Stimulated activated memory B cell treated with anti-CD40 and anti-IgM and Interleukin-4, amounts not matched to agents 10 μg/mL and 1 μg/mL and 100 μg/mL, for 72 hours (primary cell): ENCODE data around the gene PRRG4.
A peak's percentile ranks its signal among the peaks of the same experiment; 100 is the strongest.
"Not testable (repeated sequence)": the region's sequence is repeated elsewhere in the genome, so short reads cannot be mapped to it uniquely, and the experiment has no call there.

Source experiments
- ATAC-seq: fragments of 150-1000 bp; cut with Tn5 transposase; 2 replicates; pipeline ENCODE4 v1.10.0; 2021
- H3K27ac Mint-ChIP-seq: one replicate; pipeline ENCODE4 v1.8.0; 2022; ENCODE audit warnings: mild to moderate bottlenecking, mixed read lengths
- H3K27me3 Mint-ChIP-seq: one replicate; pipeline ENCODE4 v1.8.0; 2022; ENCODE audit warnings: mixed read lengths
- H3K36me3 Mint-ChIP-seq: one replicate; pipeline ENCODE4 v1.8.0; 2022; ENCODE audit warnings: mixed read lengths
- H3K4me1 Mint-ChIP-seq: one replicate; pipeline ENCODE4 v1.8.0; 2022; ENCODE audit warnings: mixed read lengths
- H3K4me3 Mint-ChIP-seq: one replicate; pipeline ENCODE4 v1.8.0; 2022; ENCODE audit warnings: mild to moderate bottlenecking, moderate library complexity, mixed read lengths
- H3K9me3 Mint-ChIP-seq: one replicate; pipeline ENCODE4 v1.8.0; 2022; ENCODE audit warnings: mixed read lengths

The PRRG4 gene

DNA sequence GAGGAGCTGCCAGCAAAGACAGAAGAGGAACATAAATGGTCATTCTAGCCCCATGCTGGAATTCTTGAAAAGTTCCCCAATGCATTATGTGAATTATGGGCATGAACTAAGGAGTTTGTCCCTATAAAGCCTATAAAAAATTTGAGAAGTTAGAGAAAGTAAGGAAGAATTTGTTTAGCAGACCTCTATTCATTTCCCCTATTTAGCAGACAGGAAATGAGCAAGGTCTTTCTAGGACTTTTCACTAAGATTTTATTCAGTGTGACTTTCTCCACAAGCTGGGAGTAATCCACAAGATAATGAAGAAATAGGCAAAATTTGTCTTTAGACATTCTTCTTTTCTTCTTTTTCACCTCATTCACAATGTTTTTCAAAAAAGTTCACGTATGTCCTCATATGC, 20.0 kb downstream of the PRRG4 start:
- Mint-ChIP-seq H3K27me3 (no peaks in the 10 kb centered on the region), H3K27ac (no peak overlapping the region), H3K4me3 (no peak overlapping the region), H3K4me1 (peaks cover 8% of the 10 kb centered on the region), H3K9me3 (peaks cover 3% of the 10 kb centered on the region), H3K36me3 (no peaks in the 10 kb centered on the region)
- no peak for ATAC-seq

DNA sequence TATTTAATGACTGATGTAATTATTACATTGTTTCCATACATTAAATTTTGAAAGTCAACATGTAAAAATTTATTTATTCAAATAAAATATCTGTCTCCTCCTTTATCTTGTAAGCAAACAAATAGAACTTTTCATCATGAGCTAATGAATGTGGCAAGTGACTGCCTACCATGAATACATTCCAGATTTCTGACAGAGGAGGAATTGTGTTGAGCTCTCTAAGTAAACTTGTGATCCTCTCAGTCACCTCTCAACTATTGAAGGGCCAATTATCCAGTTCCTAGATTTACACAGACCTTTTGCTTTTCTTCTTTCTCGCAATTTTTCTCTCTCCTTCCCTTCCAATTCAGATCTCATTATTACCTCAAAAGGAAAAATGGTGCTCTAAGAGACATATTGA, 21.5 kb downstream of the PRRG4 start:
- H3K36me3 Mint-ChIP-seq: no peaks in the 10 kb centered on the region
- no peak overlapping the region for H3K4me3 Mint-ChIP-seq
- ATAC-seq: no peak
- no peaks in the 10 kb centered on the region for H3K27me3 Mint-ChIP-seq
- peaks cover 3% of the 10 kb centered on the region for H3K9me3 Mint-ChIP-seq
- peaks cover 8% of the 10 kb centered on the region for H3K4me1 Mint-ChIP-seq
- no peak overlapping the region for H3K27ac Mint-ChIP-seq

DNA sequence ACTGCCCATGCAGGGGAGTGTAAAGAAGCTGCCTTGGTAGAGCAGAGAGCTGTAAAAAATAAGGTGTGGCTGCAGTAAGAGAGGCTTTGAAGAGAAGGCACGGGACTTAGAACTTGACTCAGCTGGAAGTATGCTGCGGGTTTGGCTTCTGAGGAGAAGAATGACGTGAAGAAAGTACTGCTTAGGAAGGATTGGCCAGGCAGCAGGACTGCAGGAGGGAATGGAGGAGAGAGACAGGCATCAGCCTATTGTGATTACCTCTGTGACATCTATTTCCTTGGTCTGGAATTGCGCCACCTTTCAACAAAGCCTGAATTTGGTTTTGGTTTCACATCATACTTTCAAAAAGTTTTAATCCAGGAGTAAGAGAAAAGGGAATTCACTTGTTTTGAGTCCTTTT, 22.5 kb downstream of the PRRG4 start:
- ATAC-seq: no peak
- Mint-ChIP-seq H3K27me3 (no peaks in the 10 kb centered on the region), H3K4me3 (no peak overlapping the region), H3K4me1 (peaks cover 8% of the 10 kb centered on the region), H3K9me3 (peaks cover 3% of the 10 kb centered on the region), H3K27ac (no peak overlapping the region), H3K36me3 (no peaks in the 10 kb centered on the region)

DNA sequence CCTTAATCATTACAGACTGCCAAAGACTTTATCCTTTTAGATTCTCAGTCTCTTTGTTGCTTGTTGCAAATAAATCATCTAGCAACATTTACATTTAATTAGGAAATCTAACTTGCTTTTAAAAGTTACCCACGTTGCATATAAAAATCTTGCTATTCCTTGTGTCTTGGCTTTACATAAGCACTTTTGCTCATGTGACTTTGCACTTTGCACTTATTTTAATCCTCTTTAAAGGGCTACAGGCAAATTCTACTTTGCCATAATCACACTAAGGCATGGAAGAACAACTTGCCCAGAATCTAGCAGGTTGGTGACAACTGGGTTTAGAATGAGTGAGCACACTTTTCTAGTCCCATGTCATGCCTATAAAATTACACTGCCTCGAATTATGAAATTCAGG, 25.9 kb downstream of the PRRG4 start:
- no peaks in the 10 kb centered on the region for H3K4me1 Mint-ChIP-seq
- H3K36me3 Mint-ChIP-seq: no peaks in the 10 kb centered on the region
- H3K27ac Mint-ChIP-seq: no peak overlapping the region
- no peak overlapping the region for H3K4me3 Mint-ChIP-seq
- no peaks in the 10 kb centered on the region for H3K27me3 Mint-ChIP-seq
- H3K9me3 Mint-ChIP-seq: no peaks in the 10 kb centered on the region
- no peak for ATAC-seq

DNA sequence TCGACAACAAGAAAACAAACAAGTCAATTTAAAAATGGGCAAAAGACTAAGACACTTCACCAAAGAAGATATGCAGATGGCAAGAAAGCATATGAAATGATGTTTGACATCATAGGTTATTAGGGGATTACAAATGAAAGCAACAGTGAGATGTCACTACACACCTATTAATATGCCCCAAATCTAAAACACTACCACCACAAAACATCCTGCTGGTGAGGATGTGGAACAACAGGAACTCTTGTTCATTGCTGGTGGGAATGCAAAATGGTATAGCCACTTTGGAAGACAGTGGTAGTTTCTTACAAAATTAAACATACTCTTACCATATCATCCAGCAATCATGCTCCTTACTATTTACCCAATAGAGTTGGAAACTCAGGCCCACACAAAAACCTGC, 29.0 kb downstream of the PRRG4 start:
- Mint-ChIP-seq H3K4me3 (no peak overlapping the region), H3K36me3 (no peaks in the 10 kb centered on the region)

DNA sequence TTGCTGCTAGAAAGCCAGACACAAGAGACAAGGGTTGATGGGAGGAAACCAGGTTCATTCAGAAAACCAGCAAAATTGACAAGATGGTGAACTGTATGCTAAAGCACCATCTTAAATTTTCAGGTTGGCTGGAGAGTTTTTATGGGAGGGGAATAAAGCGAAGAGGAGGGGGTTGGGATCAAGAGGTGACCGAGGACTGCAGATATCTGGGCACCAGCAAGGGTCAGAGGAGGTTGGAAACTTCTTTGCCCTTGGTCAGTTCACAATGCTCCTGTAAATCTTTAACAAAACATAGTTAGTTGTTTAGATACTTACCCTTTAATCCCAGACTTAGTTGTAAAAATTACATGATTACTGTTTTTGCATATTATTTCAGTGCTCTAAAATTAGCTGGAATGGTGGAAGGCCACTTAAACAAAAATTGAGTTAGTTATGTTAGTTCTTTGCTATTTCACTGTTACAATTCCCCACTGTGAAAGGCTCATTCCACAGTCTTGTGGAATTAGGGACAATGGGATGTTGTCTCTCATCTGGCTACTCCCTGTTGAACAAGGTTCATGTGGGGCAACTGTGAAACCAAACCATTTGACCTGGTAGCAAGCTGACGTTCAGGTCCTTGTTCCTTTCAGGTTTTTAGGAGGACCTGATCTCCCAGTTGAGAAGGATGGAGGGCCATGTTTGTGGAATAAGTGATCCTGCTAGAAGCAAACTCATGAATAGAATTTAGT, 32.3 kb downstream of the PRRG4 start:
- no peak overlapping the region for H3K27ac Mint-ChIP-seq
- ATAC-seq: no peak

More for the DNA sequence above, 29.0 kb downstream of the PRRG4 start:
- ATAC-seq: no peak
- Mint-ChIP-seq H3K9me3 (no peaks in the 10 kb centered on the region), H3K27me3 (no peaks in the 10 kb centered on the region), H3K27ac (no peak overlapping the region), H3K4me1 (no peaks in the 10 kb centered on the region)

DNA sequence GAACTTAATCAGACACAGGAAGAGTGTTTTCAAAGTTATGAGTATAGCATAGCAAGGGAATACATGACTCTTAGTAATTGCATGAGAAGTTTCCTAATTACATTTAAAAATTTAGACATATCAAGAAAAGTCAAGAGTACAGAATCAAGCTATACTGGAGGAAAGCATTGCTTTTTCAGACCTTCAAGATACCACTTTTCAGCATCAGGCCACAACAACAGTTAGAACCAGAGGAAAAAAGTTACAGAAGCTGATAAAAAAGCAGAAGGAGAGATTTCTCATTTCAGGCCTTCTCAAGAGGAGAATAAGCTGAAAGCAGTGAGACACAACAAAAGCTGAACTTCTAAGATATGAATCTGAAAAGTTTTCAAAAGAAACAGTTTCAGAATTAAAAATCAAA, 34.8 kb downstream of the PRRG4 start:
- H3K4me1 Mint-ChIP-seq: no peaks in the 10 kb centered on the region
- ATAC-seq: no peak
- H3K27me3 Mint-ChIP-seq: peaks cover 10% of the 10 kb centered on the region
- peaks cover 5% of the 10 kb centered on the region for H3K9me3 Mint-ChIP-seq
- no peaks in the 10 kb centered on the region for H3K36me3 Mint-ChIP-seq
- H3K4me3 Mint-ChIP-seq: no peak overlapping the region
- no peak overlapping the region for H3K27ac Mint-ChIP-seq

More for the DNA sequence above, 32.3 kb downstream of the PRRG4 start:
- H3K4me1 Mint-ChIP-seq: no peaks in the 10 kb centered on the region
- H3K4me3 Mint-ChIP-seq: no peak overlapping the region
- H3K9me3 Mint-ChIP-seq: peaks cover under 1% of the 10 kb centered on the region
- no peaks in the 10 kb centered on the region for H3K36me3 Mint-ChIP-seq
- H3K27me3 Mint-ChIP-seq: peaks cover 10% of the 10 kb centered on the region

DNA sequence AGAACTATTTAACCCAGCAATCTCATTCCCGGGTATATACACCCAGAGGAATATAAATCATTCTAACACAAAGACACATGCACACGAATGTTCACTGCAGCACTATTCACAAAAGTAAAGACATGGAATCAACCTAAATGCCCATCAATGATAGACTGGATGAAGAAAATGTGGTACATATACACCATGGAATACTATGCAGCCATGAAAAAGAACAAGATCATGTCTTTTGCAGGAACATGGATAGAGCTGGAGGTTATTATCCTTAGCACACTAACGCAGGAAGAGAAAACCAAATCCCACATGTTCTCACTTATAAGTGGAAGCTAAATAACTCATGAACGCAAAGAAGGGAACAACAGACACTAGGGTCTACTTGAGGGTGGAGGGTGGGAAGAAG, 39.0 kb downstream of the PRRG4 start:
- not testable (repeated sequence) for H3K36me3 Mint-ChIP-seq, H3K4me3 Mint-ChIP-seq, H3K27ac Mint-ChIP-seq, H3K4me1 Mint-ChIP-seq, ATAC-seq
- peaks cover 10% of the 10 kb centered on the region for H3K9me3 Mint-ChIP-seq
- H3K27me3 Mint-ChIP-seq: peaks cover 10% of the 10 kb centered on the region

DNA sequence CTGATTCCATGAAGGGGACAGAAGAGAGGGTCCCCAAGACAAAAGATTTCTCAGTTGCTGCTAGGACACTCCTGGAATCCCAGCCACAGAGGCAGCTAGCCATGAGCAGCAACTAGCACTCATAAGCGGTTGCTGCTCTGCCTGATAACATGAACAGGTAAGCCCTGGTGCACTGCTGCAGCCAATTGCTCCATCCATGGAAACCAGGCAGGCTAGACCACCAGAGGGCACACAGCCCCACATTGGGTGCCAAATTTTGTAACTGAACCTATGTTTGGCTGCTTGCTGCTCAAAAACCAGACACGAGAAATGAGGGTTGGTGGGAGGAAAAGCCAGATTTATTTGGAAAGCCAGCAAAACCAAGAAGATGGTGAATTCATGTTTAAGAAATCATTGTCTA, 40.9 kb downstream of the PRRG4 start:
- Mint-ChIP-seq H3K4me3 (no peak overlapping the region), H3K27me3 (peaks cover 9% of the 10 kb centered on the region), H3K9me3 (peaks cover 11% of the 10 kb centered on the region), H3K36me3 (no peaks in the 10 kb centered on the region), H3K4me1 (no peaks in the 10 kb centered on the region), H3K27ac (no peak overlapping the region)
- peak; percentile 41 for ATAC-seq

DNA sequence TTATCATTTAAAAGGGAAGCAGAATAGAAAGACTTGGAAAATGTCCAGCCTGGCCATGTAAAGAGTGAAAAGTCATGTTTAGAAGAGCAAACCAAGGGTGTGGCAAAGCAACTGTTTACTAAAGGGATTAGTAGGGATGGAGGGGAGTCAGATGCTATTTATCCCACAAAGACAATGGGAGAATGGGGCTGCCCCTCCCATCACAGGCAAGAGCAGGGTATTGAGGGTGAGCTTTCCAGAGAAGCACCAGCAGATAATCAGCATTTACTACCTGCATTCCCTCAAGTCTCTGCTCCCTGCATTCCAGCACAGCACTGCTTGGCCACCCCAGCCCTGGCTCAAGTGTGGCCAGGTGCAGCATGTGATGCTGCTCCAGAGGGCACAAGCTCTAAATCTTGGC, 44.4 kb downstream of the PRRG4 start:
- no peaks in the 10 kb centered on the region for H3K27me3 Mint-ChIP-seq
- no peaks in the 10 kb centered on the region for H3K36me3 Mint-ChIP-seq
- no peak overlapping the region for H3K27ac Mint-ChIP-seq
- peaks cover 6% of the 10 kb centered on the region for H3K9me3 Mint-ChIP-seq
- H3K4me1 Mint-ChIP-seq: no peaks in the 10 kb centered on the region
- H3K4me3 Mint-ChIP-seq: no peak overlapping the region
- peak; percentile 31 for ATAC-seq

DNA sequence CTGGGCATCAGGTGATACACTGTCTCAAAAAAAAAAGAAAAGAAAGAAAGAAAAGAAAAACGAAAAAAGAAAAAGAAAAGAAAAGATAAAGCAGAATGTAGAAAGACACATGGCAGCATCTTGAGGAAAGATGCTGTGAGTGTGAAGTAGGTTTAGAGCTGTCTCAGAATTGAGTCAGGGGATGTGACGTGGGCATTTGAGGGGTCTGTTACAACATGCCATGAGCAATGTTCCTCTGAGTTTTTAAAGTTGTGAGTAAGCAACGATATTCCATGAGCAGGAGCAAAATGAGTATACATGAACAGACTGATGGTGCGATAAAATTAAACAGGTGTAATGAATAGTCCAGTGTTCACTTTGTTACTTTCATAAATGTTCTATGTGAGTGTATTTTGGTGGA, 51.6 kb downstream of the PRRG4 start:
- Mint-ChIP-seq H3K27ac (no peak overlapping the region), H3K4me3 (no peak overlapping the region)

DNA sequence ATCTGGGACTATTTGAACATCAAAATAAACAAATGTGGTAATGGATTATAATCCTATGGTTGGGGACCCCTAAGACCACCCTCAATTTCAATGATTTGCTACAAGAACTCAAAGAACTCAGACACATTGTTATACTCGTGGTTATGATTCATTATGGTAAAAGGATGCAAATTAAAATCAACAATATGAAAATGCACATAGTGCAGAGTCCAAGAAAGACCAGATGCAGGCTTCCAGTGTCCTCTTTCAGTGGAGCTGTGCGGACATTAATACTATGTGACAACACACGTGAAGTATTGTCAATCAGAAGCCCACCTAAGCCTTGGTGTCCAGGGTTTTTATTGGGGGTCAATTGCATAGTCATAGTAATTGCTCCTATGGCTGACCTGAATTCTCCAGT, 53.7 kb downstream of the PRRG4 start:
- Mint-ChIP-seq H3K4me1 (no peaks in the 10 kb centered on the region), H3K4me3 (no peak overlapping the region), H3K36me3 (no peaks in the 10 kb centered on the region), H3K27me3 (no peaks in the 10 kb centered on the region), H3K9me3 (peaks cover 3% of the 10 kb centered on the region), H3K27ac (no peak overlapping the region)
- ATAC-seq: no peak

More for the DNA sequence above, 51.6 kb downstream of the PRRG4 start:
- Mint-ChIP-seq H3K4me1 (no peaks in the 10 kb centered on the region), H3K36me3 (no peaks in the 10 kb centered on the region), H3K9me3 (peaks cover 3% of the 10 kb centered on the region), H3K27me3 (no peaks in the 10 kb centered on the region)
- no peak for ATAC-seq

DNA sequence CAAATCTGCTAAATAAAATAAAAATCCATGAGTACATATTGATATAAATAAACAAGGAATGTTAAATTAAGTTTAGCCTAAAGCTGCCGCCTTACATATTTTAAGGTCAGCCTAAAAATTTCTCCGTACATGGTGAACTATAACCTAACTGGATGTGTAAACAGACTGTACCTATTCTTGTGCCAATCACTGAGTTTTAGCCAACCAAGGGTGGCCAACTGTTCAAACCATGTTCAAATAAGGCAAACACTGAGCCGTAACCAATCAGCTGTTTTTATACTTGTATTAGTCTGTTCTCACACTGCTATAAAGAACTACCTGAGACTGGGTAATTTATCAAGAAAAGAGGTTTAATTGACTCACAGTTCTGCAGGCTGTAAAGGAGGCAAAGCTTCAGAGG, 54.3 kb downstream of the PRRG4 start:
- Mint-ChIP-seq H3K27ac (no peak overlapping the region), H3K36me3 (no peaks in the 10 kb centered on the region), H3K4me1 (no peaks in the 10 kb centered on the region), H3K27me3 (no peaks in the 10 kb centered on the region), H3K4me3 (no peak overlapping the region), H3K9me3 (peaks cover 3% of the 10 kb centered on the region)
- ATAC-seq: no peak

DNA sequence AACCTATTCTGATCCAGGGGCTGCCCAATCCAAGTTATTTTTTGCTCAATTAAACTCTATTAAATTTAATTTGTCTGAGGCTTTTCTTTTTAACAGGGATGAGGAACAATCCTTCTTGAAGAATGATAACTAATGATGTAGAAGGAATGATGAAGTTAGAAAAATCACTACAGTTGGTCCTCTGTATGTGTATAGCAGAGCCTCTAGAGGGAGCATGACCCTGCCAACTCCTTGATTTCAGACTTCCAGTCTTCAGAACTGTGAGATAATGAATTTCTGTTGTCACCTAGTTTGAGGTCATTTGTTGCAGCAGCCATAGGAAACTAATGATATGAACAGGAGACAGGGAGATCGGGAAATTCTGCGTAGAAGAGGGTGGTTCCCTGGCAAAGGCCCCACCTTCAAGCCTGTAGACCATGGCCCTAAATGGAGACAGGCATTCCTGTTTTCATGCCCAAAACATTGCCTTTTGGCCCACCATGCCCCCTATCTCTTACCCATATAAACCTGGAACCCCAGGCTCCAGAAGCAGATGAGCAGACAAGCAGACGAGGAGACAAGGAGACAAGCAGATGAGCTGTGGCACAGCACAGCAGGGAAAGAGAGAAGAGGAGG, 55.1 kb downstream of the PRRG4 start:
- Mint-ChIP-seq H3K4me1 (no peaks in the 10 kb centered on the region), H3K36me3 (no peaks in the 10 kb centered on the region), H3K4me3 (no peak overlapping the region), H3K27ac (no peak overlapping the region), H3K27me3 (no peaks in the 10 kb centered on the region), H3K9me3 (peaks cover 3% of the 10 kb centered on the region)
- no peak for ATAC-seq

DNA sequence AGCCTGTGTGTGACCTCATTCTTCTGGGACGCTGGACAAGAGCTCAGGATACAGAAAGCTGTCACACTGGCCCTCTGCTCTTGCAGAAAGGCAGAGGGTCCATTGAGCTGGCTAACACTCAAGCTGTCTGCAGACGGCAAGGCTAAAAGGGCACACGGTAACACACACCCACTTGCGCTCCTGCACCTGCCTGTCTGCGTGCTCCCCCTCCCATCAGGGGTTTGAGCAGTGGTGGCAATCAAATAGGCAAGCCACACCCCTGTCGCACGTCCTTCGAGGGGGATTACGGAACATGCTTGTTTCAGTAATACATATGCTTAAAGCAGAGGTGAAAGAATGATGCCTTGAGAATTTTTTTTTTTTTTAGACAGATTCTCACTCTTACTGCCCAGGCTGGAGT, 55.8 kb downstream of the PRRG4 start:
- Mint-ChIP-seq H3K9me3 (peaks cover 3% of the 10 kb centered on the region), H3K4me1 (no peaks in the 10 kb centered on the region), H3K4me3 (no peak overlapping the region), H3K27me3 (no peaks in the 10 kb centered on the region), H3K27ac (no peak overlapping the region), H3K36me3 (no peaks in the 10 kb centered on the region)
- ATAC-seq: no peak

DNA sequence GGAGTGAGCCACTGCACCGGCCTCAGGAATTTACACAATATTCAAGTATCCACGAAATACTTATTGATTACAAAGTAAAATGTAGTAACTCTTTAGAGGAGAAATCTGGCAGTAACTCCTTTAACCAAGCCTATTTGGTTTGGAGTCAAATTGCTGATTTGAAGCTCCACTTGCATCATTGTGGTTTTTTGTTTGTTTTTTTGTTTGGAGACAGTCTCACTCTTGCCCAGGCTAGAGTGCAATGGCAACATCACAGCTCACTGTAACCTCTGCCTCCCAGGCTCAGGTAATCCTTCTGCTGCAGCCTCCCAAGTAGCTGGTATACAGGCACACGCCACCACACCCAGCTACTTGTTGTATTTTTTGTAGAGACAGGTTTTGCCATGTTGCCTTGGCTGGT, 56.5 kb downstream of the PRRG4 start:
- no peak for ATAC-seq
- Mint-ChIP-seq H3K4me1 (no peaks in the 10 kb centered on the region), H3K36me3 (no peaks in the 10 kb centered on the region), H3K4me3 (no peak overlapping the region), H3K27me3 (no peaks in the 10 kb centered on the region), H3K9me3 (peaks cover 3% of the 10 kb centered on the region), H3K27ac (no peak overlapping the region)
